Pancreas (tissue), 10 donors: Measurements from ENCODE around the gene IQGAP1. TPM values are rescaled to one million over a fixed set of nuclear protein-coding genes. Genes with fewer than 3 reads are reported as not detected.
"Not testable (repeated sequence)": the region's sequence is repeated elsewhere in the genome, so short reads cannot be mapped to it uniquely, and the experiment has no call there.

Source experiments
- ATAC-seq, 4 donors: fragments of 200-7000 bp; cut with Tn5 transposase; one replicate each; pipeline versions ENCODE4 v1.8.0 to v1.9.1; 2020; ENCODE audit warnings: mild to moderate bottlenecking in 4 of 4, moderate library complexity in 4 of 4
- DNase-seq, 6 donors: peaks; one replicate each; pipeline ENCODE4 v3.0.0-alpha.2; 2020
- FAIRE-seq: peaks from 2 replicates; lab custom pipeline; 2012; peaks lifted over from hg19 to GRCh38; lab: Jason Lieb, UNC
- H3K27ac ChIP-seq, 4 donors: fragments of 200-600 bp; sonication (generic); 1 replicate in 3 of 4; 2 replicates in 1 of 4; pipeline versions ENCODE4 v1.5.0 to v1.8.0; 2020
- H3K27me3 ChIP-seq, 4 donors: fragments of 200-600 bp; one replicate each; pipeline ENCODE4 v1.8.0; 2021
- H3K36me3 ChIP-seq, 3 donors: fragments of 200-600 bp; sonication (generic) in 1 of 3; one replicate each; pipeline versions ENCODE4 v1.5.0 to v1.8.0; 2020 to 2021
- H3K4me1 ChIP-seq, 3 donors: fragments of 200-600 bp; one replicate each; pipeline ENCODE4 v1.8.0; 2021
- H3K4me3 ChIP-seq, 4 donors: fragments of 200-600 bp; sonication (generic) in 2 of 4; one replicate each; pipeline versions ENCODE4 v1.5.0 to v1.8.0; 2020 to 2021
- H3K9me3 ChIP-seq, 4 donors: fragments of 200-600 bp; one replicate each; pipeline ENCODE4 v1.8.0; 2021
- CTCF ChIP-seq, 4 donors: fragments of 200-600 bp; sonication (generic) in 3 of 4; IDR thresholded peaks; one replicate each; pipeline versions ENCODE4 v1.5.0 to v1.8.0; 2021; ENCODE audit warnings: antibody characterized with exemption in 4 of 4
- WGBS, 2 donors: extraction: QIAGEN DNeasy Blood & Tissue Kit; methylation state at CpG; one replicate each; pipeline ENCODE4 v1.1.7; 2013; 5-methylcytosine and 5-hydroxymethylcytosine counted together
- intact Hi-C, 3 donors: fragments of 100-400 bp; cut with DNase I; formaldehyde crosslinking; loops; one replicate each; pipeline versions ENCODE4 v1.11.1 to v1.14.2; 2022
- polyA plus RNA-seq, 2 donors: library from polyadenylated mRNA; stranded (reverse); fragments of 200-250 nt; gene quantifications; one replicate each; pipeline ENCODE4 v1.2.3, GENCODE V29; 2013
- total RNA-seq, 6 donors: library from RNA; stranded (reverse); fragmentation: NEBNext Ultra II Directional in 4 of 6; extraction: Animal tissue kit (Norgen Biotek cat#: 25700) in 4 of 6; gene quantifications; one replicate each; pipeline versions ENCODE4 v1.2.1 to v1.2.4, GENCODE V29; 2021 to 2023
- donor health status: healthy with polysubstance abuse.
- donor health status: DM: no; HTN: no; CAD: no; lungs with moderate emphysema.
- donor health status: DM: no; HTN: no; CAD: no.
- donor health status: control.
- donor health status: control.
- donor health status: Bipolar disorder and iron deficiency.
- donor health status: DM: yes; HTN: yes; CAD: no.
- donor health status: DM: no; HTN: no; CAD: no.
- donor health status: DM: no; HTN: no; CAD: no.
- donor health status: DM: yes; HTN: yes; CAD: no.

IQGAP1 gene
- total and polyA plus RNA-seq, 8 donors, result 20.6 to 103 (median 43.3) TPM

- intact Hi-C loops, result no loop called here
- no peak for DNase-seq
- no peak for ATAC-seq
- Histone ChIP-seq H3K9me3 (no peaks in the 10 kb centered on the region), H3K27me3 (no peaks in the 10 kb centered on the region), H3K4me1 (peaks cover 13 to 50% (median 22%) of the 10 kb centered on the region in 3 donors), H3K27ac (no peak overlapping the region), H3K36me3 (no peaks in the 10 kb centered on the region), H3K4me3 (no peak overlapping the region)
- FAIRE-seq, result no peak
- no peak for TF ChIP-seq CTCF (IDR thresholded peaks at IDR 0.05)
- WGBS, 2 donors, result 89 to 92% methylated on average over 2 of the region's 2 CpGs
These were observed 23.1 kb downstream of the IQGAP1 start for GRCh38 chr15:90411176-90411575.

GRCh38 chr15:90412356-90413194 is 24.5 kb downstream of the IQGAP1 start:
- Histone ChIP-seq H3K4me1 (peaks cover 13 to 46% (median 22%) of the 10 kb centered on the region in 3 donors), H3K36me3 (no peaks in the 10 kb centered on the region), H3K27me3 (no peaks in the 10 kb centered on the region), H3K9me3 (no peaks in the 10 kb centered on the region), H3K27ac (peak overlapping the region in 2 of 4 donors; percentile 39 to 59), H3K4me3 (no peak overlapping the region)
- no peak for TF ChIP-seq CTCF (IDR thresholded peaks at IDR 0.05)
- 39 to 41% methylated on average over 3 of the region's 3 CpGs for WGBS, 2 donors
- peak; percentile 72 to 94 (median 90) for ATAC-seq
- intact Hi-C loops, result no loop called here
- no peak for FAIRE-seq
- DNase-seq, result peak in 1 of 6 donors; percentile 61

- Histone ChIP-seq H3K36me3 (no peaks in the 10 kb centered on the region), H3K27me3 (no peaks in the 10 kb centered on the region), H3K4me3 (no peak overlapping the region), H3K9me3 (no peaks in the 10 kb centered on the region), H3K27ac (peak overlapping the region in 2 of 4 donors; percentile 39 to 59), H3K4me1 (peaks cover 13 to 46% (median 22%) of the 10 kb centered on the region in 3 donors)
- no peak for TF ChIP-seq CTCF (IDR thresholded peaks at IDR 0.05)
- peak in 2 of 4 donors; percentile 14 to 18 for ATAC-seq
- intact Hi-C loops, result no loop called here
- 72 to 77% methylated on average over 10 of the region's 10 CpGs for WGBS, 2 donors
- FAIRE-seq, result no peak
- no peak for DNase-seq
These were observed 25.7 kb downstream of the IQGAP1 start for GRCh38 chr15:90413411-90414379.

GRCh38 chr15:90414408-90415028 is 26.5 kb downstream of the IQGAP1 start:
- no peak for ATAC-seq
- H3K4me3 ChIP-seq, result no peak overlapping the region
- no peak for FAIRE-seq
- H3K36me3 ChIP-seq, result no peaks in the 10 kb centered on the region
- H3K27me3 ChIP-seq, result no peaks in the 10 kb centered on the region
- H3K9me3 ChIP-seq, result no peaks in the 10 kb centered on the region
- intact Hi-C loops, result no loop called here
- TF ChIP-seq CTCF (IDR thresholded peaks at IDR 0.05), result no peak
- H3K27ac ChIP-seq, result peak overlapping the region in 1 of 4 donors; percentile 6
- WGBS, 2 donors, result 80 to 82% methylated on average over 9 of the region's 9 CpGs
- no peak for DNase-seq
- H3K4me1 ChIP-seq, result peaks cover 13 to 51% (median 22%) of the 10 kb centered on the region in 3 donors

GRCh38 chr15:90416052-90416451 is 28.0 kb downstream of the IQGAP1 start:
- H3K27me3 ChIP-seq, intact Hi-C loops, H3K36me3 ChIP-seq, FAIRE-seq, DNase-seq, ATAC-seq, H3K27ac ChIP-seq, H3K9me3 ChIP-seq, H3K4me3 ChIP-seq: not testable (repeated sequence)
- H3K4me1 ChIP-seq, result peaks cover 13 to 55% (median 22%) of the 10 kb centered on the region in 3 donors
- WGBS, 2 donors, result 91 to 94% methylated on average over 5 of the region's 5 CpGs
